ENCODE results near the gene ACADM.

GRCh38 chr1:75719810-75720209 lies 4.7 kb upstream of the ACADM start:
- no peak for TF ChIP-seq CTCF (IDR thresholded peaks at IDR 0.05)
- no peak for TF ChIP-seq USF2 (IDR thresholded peaks at IDR 0.05; ENCODE audit: borderline replicate concordance, low read depth, low read length)
- TF ChIP-seq MXI1 (IDR thresholded peaks at IDR 0.05; ENCODE audit: low read depth, low read length): no peak
- TF ChIP-seq, protein P1, sequence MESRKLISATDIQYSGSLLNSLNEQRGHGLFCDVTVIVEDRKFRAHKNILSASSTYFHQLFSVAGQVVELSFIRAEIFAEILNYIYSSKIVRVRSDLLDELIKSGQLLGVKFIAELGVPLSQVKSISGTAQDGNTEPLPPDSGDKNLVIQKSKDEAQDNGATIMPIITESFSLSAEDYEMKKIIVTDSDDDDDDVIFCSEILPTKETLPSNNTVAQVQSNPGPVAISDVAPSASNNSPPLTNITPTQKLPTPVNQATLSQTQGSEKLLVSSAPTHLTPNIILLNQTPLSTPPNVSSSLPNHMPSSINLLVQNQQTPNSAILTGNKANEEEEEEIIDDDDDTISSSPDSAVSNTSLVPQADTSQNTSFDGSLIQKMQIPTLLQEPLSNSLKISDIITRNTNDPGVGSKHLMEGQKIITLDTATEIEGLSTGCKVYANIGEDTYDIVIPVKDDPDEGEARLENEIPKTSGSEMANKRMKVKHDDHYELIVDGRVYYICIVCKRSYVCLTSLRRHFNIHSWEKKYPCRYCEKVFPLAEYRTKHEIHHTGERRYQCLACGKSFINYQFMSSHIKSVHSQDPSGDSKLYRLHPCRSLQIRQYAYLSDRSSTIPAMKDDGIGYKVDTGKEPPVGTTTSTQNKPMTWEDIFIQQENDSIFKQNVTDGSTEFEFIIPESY (IDR thresholded peaks at IDR 0.05; ENCODE audit: borderline replicate concordance, low read depth): no peak
- TF ChIP-seq EP300 (IDR thresholded peaks at IDR 0.05; ENCODE audit: borderline replicate concordance in 1 of 2, low read depth in 1 of 2, low read length in 1 of 2): no peak
- no peak for TF ChIP-seq FOXM1 (IDR thresholded peaks at IDR 0.05; ENCODE audit: low read depth)
- TF ChIP-seq JUND (IDR thresholded peaks at IDR 0.05): no peak
- no peak for TF ChIP-seq RCOR1 (IDR thresholded peaks at IDR 0.05; ENCODE audit: low read length)
- no peak for TF ChIP-seq POLR2AphosphoS5 (IDR thresholded peaks at IDR 0.05; ENCODE audit: low read depth, low read length)
- TF ChIP-seq TCF12 (IDR thresholded peaks at IDR 0.05): no peak
- TF ChIP-seq GABPA (IDR thresholded peaks at IDR 0.05; ENCODE audit: low read depth): no peak
- TF ChIP-seq NFIC (IDR thresholded peaks at IDR 0.05; ENCODE audit: borderline replicate concordance): no peak
- no peak for TF ChIP-seq RXRA (IDR thresholded peaks at IDR 0.05; ENCODE audit: borderline replicate concordance, low read depth)
